22Rv1 (cell line): ENCODE data around the gene CA12.

Experiments used
- H3K27ac ChIP-seq: fragments of 450-650 bp; 2 replicates; pipeline ENCODE4 v1.5.1; 2017
- CTCF ChIP-seq: fragments of 450-650 bp; IDR thresholded peaks from 2 replicates; pipeline ENCODE4 v1.5.1; 2017; ENCODE audit warnings: mild to moderate bottlenecking
- ZFX ChIP-seq: fragments of 450-650 bp; IDR thresholded peaks from 2 replicates; pipeline ENCODE4 v1.6.1; 2017; ENCODE audit warnings: antibody characterized with exemption, borderline replicate concordance

CA12 gene

GRCh38 chr15:63408524-63408923 lies 26.9 kb upstream of the CA12 start:
- TF ChIP-seq ZFX (no peak), CTCF (no peak)

GRCh38 chr15:63407612-63408011 lies 26.0 kb upstream of the CA12 start:
- H3K27ac ChIP-seq = peak overlapping the region; percentile 62
- TF ChIP-seq CTCF (no peak), ZFX (no peak)

More at GRCh38 chr15:63408524-63408923, 26.9 kb upstream of the CA12 start:
- 0 out of 2 replicates have a peak overlapping the region, but pooled peaks have one; percentile 62 for H3K27ac ChIP-seq

GRCh38 chr15:63405683-63406390 lies 24.2 kb upstream of the CA12 start:
- TF ChIP-seq CTCF = no peak
- TF ChIP-seq ZFX = no peak
- no peak overlapping the region for H3K27ac ChIP-seq

GRCh38 chr15:63405159-63405558 lies 23.5 kb upstream of the CA12 start:
- H3K27ac ChIP-seq = no peak overlapping the region
- TF ChIP-seq ZFX (no peak), CTCF (no peak)

- H3K27ac ChIP-seq = peak overlapping the region; percentile 79
- TF ChIP-seq CTCF (no peak; the same call in 1 of the 2 replicates), ZFX (no peak)
These were observed 21.8 kb upstream of the CA12 start for GRCh38 chr15:63403254-63403945.

GRCh38 chr15:63402498-63403253 lies 21.0 kb upstream of the CA12 start:
- peak overlapping the region; percentile 79 for H3K27ac ChIP-seq
- peak; percentile 62 for TF ChIP-seq CTCF
- no peak for TF ChIP-seq ZFX
